PC-3 (cell line): ENCODE data around the gene UGT1A5. TPM values are rescaled to one million over a fixed set of nuclear protein-coding genes. Genes with fewer than 3 reads are reported as not detected.

Source experiments
- total RNA-seq: library from RNA; depleted of rRNA; stranded (reverse); fragments of >200 nt; gene quantifications from 2 replicates; pipeline ENCODE4 v1.2.3, GENCODE V29; 2014; rRNA removed

The UGT1A5 gene
- total RNA-seq, 1 experiment from 2014 or later = not detected

Other genes starting within 250 kb of the UGT1A5 start
- 32.1 and 32.3 TPM in 2 replicates for gene USP40, start 146.1 kb upstream of the UGT1A5 start, total RNA-seq
- 0.46 TPM in 1 of 2 replicates, not detected in the other for gene UGT1A8, start 95.3 kb upstream of the UGT1A5 start, total RNA-seq
- 0.46 TPM in 1 of 2 replicates, not detected in the other for gene UGT1A10, start 76.5 kb upstream of the UGT1A5 start, total RNA-seq
- not detected in 2 replicates for gene UGT1A9, start 41.0 kb upstream of the UGT1A5 start, total RNA-seq
- gene UGT1A7, start 31.0 kb upstream of the UGT1A5 start, total RNA-seq = not detected in 2 replicates
- gene UGT1A6, start 20.0 kb upstream of the UGT1A5 start, total RNA-seq = 2.0 and 2.2 TPM in 2 replicates
- gene UGT1A4, start 5.8 kb downstream of the UGT1A5 start, total RNA-seq = not detected in 2 replicates
- not detected in 2 replicates for gene UGT1A3, start 16.1 kb downstream of the UGT1A5 start, total RNA-seq
- gene UGT1A1, start 47.4 kb downstream of the UGT1A5 start, total RNA-seq = 0.33 TPM in 1 of 2 replicates, not detected in the other
- not detected in 2 replicates for gene MROH2A, start 65.4 kb downstream of the UGT1A5 start, total RNA-seq
- gene HJURP, start 141.6 kb downstream of the UGT1A5 start, total RNA-seq = 31.7 and 37.0 TPM in 2 replicates
- not detected in 2 replicates for gene TRPM8, start 204.5 kb downstream of the UGT1A5 start, total RNA-seq